ENCODE measurements around the gene FAM222B.
A peak's percentile ranks its signal among the peaks of the same experiment; 100 is the strongest.
"Not testable (repeated sequence)": the region's sequence is repeated elsewhere in the genome, so short reads cannot be mapped to it uniquely, and the experiment has no call there.

FAM222B gene

GRCh38 chr17:28744104-28744971 lies 98.3 kb downstream of the FAM222B start:
- no peak for DNase-seq

GRCh38 chr17:28743243-28744103 lies 99.1 kb downstream of the FAM222B start, which contains the start of gene TRAF4:
TSS of gene TRAF4 (plus strand) at chr17:28744011. CDS start at chr17:28744113, 102 bp downstream.
- DNase-seq, result peak; percentile 42

- no peak for DNase-seq
Observed at GRCh38 chr17:28741358-28742349, 100.9 kb downstream of the FAM222B start.

- DNase-seq, result no peak
Observed at GRCh38 chr17:28740406-28741357, 101.9 kb downstream of the FAM222B start.

- DNase-seq, result no peak
Observed at GRCh38 chr17:28738680-28739384, 103.8 kb downstream of the FAM222B start.

GRCh38 chr17:28737770-28738679 lies 104.6 kb downstream of the FAM222B start:
- no peak for DNase-seq

GRCh38 chr17:28737316-28737715 lies 105.3 kb downstream of the FAM222B start:
- no peak for DNase-seq

GRCh38 chr17:28735913-28736769 lies 106.4 kb downstream of the FAM222B start:
- not testable (repeated sequence) for DNase-seq

- no peak for DNase-seq
Observed at GRCh38 chr17:28735242-28735722, 107.3 kb downstream of the FAM222B start.

- DNase-seq, result no peak
Observed at GRCh38 chr17:28734712-28735241, 107.8 kb downstream of the FAM222B start.

GRCh38 chr17:28733346-28733745 lies 109.2 kb downstream of the FAM222B start:
- no peak for DNase-seq

- no peak for DNase-seq
Observed at GRCh38 chr17:28729950-28730330, 112.7 kb downstream of the FAM222B start.

GRCh38 chr17:28728364-28729200 lies 114.0 kb downstream of the FAM222B start, which contains the start of gene NEK8:
TSS of gene NEK8 (plus strand) at chr17:28728788. CDS start at chr17:28728814, 26 bp downstream.
- peak; percentile 93 for DNase-seq

GRCh38 chr17:28726627-28727491 lies 115.7 kb downstream of the FAM222B start:
- peak; percentile 93 for DNase-seq

- DNase-seq, result peak; percentile 54
Observed at GRCh38 chr17:28726226-28726626, 116.4 kb downstream of the FAM222B start, which contains the start of gene TLCD1. TSS of gene TLCD1 (minus strand) at chr17:28726233. CDS start at chr17:28726097, 136 bp downstream.

Measured in NCI-H1694 (cell line).